ENCODE data around the gene HGF. TPM values are rescaled to one million over a fixed set of nuclear protein-coding genes. Genes with fewer than 3 reads are reported as not detected.

HGF gene
- total RNA-seq, 4 donors from 2014 or later: 2.6 to 29.4 (median 10.1) TPM

- Histone ChIP-seq H3K9me3 (no peaks in the 10 kb centered on the region), H3K27ac (no peak overlapping the region), H3K4me1 (no peaks in the 10 kb centered on the region), H3K36me3 (no peaks in the 10 kb centered on the region), H3K27me3 (no peaks in the 10 kb centered on the region), H3K4me3 (no peak overlapping the region)
- intact Hi-C loops (cut with DNase I; ENCODE audit: low total_unique reads): no loop called here
- no peak for DNase-seq
- TF ChIP-seq CTCF (IDR thresholded peaks at IDR 0.05) (no peak), POLR2A (IDR thresholded peaks at IDR 0.05) (no peak)
Observed at GRCh38 chr7:81779706-81780105, 9.9 kb upstream of the HGF start.

- no peak for DNase-seq
- Histone ChIP-seq H3K4me3 (no peak overlapping the region), H3K27me3 (no peaks in the 10 kb centered on the region), H3K36me3 (no peaks in the 10 kb centered on the region), H3K9me3 (no peaks in the 10 kb centered on the region), H3K27ac (no peak overlapping the region), H3K4me1 (no peaks in the 10 kb centered on the region)
- TF ChIP-seq CTCF (IDR thresholded peaks at IDR 0.05) (no peak), POLR2A (IDR thresholded peaks at IDR 0.05) (no peak)
- intact Hi-C loops (cut with DNase I; ENCODE audit: low total_unique reads): no loop called here
Observed at GRCh38 chr7:81777697-81778096, 7.8 kb upstream of the HGF start.

GRCh38 chr7:81776948-81777630 lies 7.2 kb upstream of the HGF start:
- TF ChIP-seq CTCF (IDR thresholded peaks at IDR 0.05): no peak
- TF ChIP-seq POLR2A (IDR thresholded peaks at IDR 0.05): no peak
- H3K9me3 ChIP-seq: no peaks in the 10 kb centered on the region
- H3K27ac ChIP-seq: no peak overlapping the region
- no peak for DNase-seq
- H3K36me3 ChIP-seq: no peaks in the 10 kb centered on the region
- no peaks in the 10 kb centered on the region for H3K4me1 ChIP-seq
- no peaks in the 10 kb centered on the region for H3K27me3 ChIP-seq
- intact Hi-C loops (cut with DNase I; ENCODE audit: low total_unique reads): no loop called here
- no peak overlapping the region for H3K4me3 ChIP-seq

- Histone ChIP-seq H3K27me3 (no peaks in the 10 kb centered on the region), H3K27ac (no peak overlapping the region), H3K36me3 (no peaks in the 10 kb centered on the region), H3K9me3 (no peaks in the 10 kb centered on the region), H3K4me3 (no peak overlapping the region), H3K4me1 (no peaks in the 10 kb centered on the region)
- intact Hi-C loops (cut with DNase I; ENCODE audit: low total_unique reads): no loop called here
- TF ChIP-seq CTCF (IDR thresholded peaks at IDR 0.05): no peak
- TF ChIP-seq POLR2A (IDR thresholded peaks at IDR 0.05): no peak
- no peak for DNase-seq
Observed at GRCh38 chr7:81776161-81776560, 6.3 kb upstream of the HGF start.

- Histone ChIP-seq H3K36me3 (no peaks in the 10 kb centered on the region), H3K4me1 (no peaks in the 10 kb centered on the region), H3K9me3 (no peaks in the 10 kb centered on the region), H3K27ac (no peak overlapping the region), H3K27me3 (no peaks in the 10 kb centered on the region), H3K4me3 (no peak overlapping the region)
- TF ChIP-seq CTCF (IDR thresholded peaks at IDR 0.05) (no peak), POLR2A (IDR thresholded peaks at IDR 0.05) (no peak)
- intact Hi-C loops (cut with DNase I; ENCODE audit: low total_unique reads): no loop called here
- DNase-seq: no peak
Observed at GRCh38 chr7:81775560-81775959, 5.7 kb upstream of the HGF start.

All from uterus (tissue), 4 donors.